Measurements from ENCODE around the gene ELL2. TPM values are rescaled to one million over a fixed set of nuclear protein-coding genes. Genes with fewer than 3 reads are reported as not detected.
"Not testable (repeated sequence)": the region's sequence is repeated elsewhere in the genome, so short reads cannot be mapped to it uniquely, and the experiment has no call there.

Gene ELL2
- polyA plus RNA-seq, 1 experiment = 58.9 TPM

DNA sequence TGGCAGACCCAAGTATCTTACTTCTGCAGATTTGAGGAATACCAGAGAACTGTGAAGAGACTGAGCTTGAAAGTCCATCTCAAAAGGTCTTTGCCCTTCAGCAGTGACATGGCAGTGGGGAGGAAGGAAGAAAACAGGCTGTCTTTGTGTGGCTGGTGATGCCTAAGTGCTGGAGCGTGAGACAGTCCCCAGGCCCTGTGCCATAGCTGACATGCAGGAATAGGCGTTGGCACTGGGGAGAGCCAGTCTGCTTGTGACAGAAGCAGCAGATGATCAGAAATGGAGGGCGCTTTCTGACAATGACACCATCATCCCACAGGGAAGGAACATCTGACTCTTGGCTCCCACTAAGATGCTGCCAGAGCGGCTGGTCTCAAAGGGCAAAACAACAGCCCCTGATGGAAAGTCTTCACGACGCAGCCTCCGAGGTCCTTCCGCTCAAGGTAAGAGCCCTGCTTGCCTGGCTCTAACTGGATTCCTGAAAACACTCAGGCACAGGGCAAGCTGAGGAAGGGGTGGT lies 123.6 kb downstream of the ELL2 start:
- H3K36me3 ChIP-seq (ENCODE audit: control insufficient read depth, insufficient read depth, low read length) = no peaks in the 10 kb centered on the region
- no peak overlapping the region for H3K4me3 ChIP-seq (ENCODE audit: low read depth, low read length)
- CTCF ChIA-PET = interaction anchor here (0.5 to 2.3 kb wide), 5 partner anchors 10 to 174 kb away, joined by 3 to 11 read pairs (median 3); no protein-coding TSS in a partner anchor
- POLR2A ChIA-PET = no interaction called here
- DNase-seq (ENCODE audit: low read depth) = no peak
- no peaks in the 10 kb centered on the region for H3K27me3 ChIP-seq (ENCODE audit: control insufficient read depth, insufficient read depth, low read length)
- TF ChIP-seq, protein P1, sequence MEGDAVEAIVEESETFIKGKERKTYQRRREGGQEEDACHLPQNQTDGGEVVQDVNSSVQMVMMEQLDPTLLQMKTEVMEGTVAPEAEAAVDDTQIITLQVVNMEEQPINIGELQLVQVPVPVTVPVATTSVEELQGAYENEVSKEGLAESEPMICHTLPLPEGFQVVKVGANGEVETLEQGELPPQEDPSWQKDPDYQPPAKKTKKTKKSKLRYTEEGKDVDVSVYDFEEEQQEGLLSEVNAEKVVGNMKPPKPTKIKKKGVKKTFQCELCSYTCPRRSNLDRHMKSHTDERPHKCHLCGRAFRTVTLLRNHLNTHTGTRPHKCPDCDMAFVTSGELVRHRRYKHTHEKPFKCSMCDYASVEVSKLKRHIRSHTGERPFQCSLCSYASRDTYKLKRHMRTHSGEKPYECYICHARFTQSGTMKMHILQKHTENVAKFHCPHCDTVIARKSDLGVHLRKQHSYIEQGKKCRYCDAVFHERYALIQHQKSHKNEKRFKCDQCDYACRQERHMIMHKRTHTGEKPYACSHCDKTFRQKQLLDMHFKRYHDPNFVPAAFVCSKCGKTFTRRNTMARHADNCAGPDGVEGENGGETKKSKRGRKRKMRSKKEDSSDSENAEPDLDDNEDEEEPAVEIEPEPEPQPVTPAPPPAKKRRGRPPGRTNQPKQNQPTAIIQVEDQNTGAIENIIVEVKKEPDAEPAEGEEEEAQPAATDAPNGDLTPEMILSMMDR (IDR thresholded peaks at IDR 0.05; ENCODE audit: insufficient read depth, low read depth, low read length) = no peak

DNA sequence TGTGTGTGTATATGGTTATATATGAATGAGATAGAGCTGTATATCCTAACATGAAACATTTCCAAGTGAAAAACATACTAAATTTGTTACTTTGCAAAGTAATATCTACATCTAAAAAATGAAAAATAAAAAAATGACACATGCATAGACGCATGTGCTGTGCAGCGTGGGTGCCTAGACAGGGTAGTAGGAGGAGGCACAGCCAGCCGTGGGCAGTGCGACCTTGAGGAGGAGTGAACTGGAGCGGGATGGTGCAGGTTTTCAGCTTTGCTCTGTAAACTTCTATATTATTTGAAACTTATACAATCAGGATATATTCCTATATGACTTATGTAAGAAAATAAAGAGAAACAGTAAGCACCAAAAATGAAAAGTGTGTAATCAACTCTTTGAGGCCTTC lies 124.2 kb downstream of the ELL2 start:
- CTCF ChIA-PET = interaction anchor here (0.8 to 1.7 kb wide), 4 partner anchors 15 to 56 kb away, joined by 3 to 4 read pairs (median 3); partner anchors contain the start of gene GLRX
- POLR2A ChIA-PET = no interaction called here

DNA sequence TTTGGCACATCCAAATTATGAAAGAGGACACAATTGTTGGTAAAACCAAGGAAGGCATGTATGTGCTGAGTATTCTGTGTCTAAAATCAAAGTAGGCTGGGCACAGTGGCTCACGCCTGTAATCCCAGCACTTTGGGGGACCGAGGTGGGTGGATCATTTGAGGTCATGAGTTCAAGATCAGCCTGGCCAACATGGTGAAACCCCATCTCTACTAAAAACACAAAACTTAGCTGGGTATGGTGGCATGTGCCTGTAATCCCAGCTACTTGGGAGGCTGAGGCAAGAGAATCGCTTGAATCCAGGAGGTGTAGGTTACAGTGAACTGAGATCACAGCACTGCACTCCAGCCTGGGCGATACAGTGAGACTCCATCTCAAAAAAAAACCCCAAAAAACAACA lies 124.7 kb downstream of the ELL2 start:
- not testable (repeated sequence) for H3K27me3 ChIP-seq (ENCODE audit: control insufficient read depth, insufficient read depth, low read length); H3K4me3 ChIP-seq (ENCODE audit: low read depth, low read length); DNase-seq (ENCODE audit: low read depth); H3K36me3 ChIP-seq (ENCODE audit: control insufficient read depth, insufficient read depth, low read length)
- POLR2A ChIA-PET = interaction anchor here (1.2 kb wide), 1 partner anchor 14 kb away, joined by 3 read pairs; the partner anchor contains the start of gene GLRX
- CTCF ChIA-PET = interaction anchor here (0.8 to 1.7 kb wide), 5 partner anchors 10 to 56 kb away, joined by 3 to 4 read pairs (median 3); partner anchors contain the start of gene GLRX

More for the DNA sequence above, 124.2 kb downstream of the ELL2 start:
- no peak for DNase-seq (ENCODE audit: low read depth)
- no peaks in the 10 kb centered on the region for H3K27me3 ChIP-seq (ENCODE audit: control insufficient read depth, insufficient read depth, low read length)
- TF ChIP-seq, protein P1 (IDR thresholded peaks at IDR 0.05; ENCODE audit: insufficient read depth, low read depth, low read length) = no peak
- H3K4me3 ChIP-seq (ENCODE audit: low read depth, low read length) = no peak overlapping the region
- H3K36me3 ChIP-seq (ENCODE audit: control insufficient read depth, insufficient read depth, low read length) = no peaks in the 10 kb centered on the region

DNA sequence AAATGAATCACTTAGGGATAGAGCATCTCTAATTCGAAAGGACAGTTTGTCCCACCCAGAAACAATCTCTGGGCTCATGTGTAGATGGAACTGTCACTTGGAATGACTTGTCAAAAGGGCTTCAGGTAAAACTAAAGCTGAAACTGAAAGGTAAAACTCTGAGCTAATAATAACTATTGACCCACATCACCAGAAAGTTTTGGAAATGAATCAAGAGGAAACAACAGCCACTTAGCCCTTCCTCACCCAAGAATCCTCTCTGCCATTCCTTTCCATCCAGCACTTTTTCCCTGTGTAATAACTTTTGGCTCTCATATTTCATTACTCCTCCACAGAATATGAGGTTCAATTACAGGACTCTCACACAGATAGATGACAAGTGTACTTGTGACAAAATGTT lies 125.1 kb downstream of the ELL2 start:
- POLR2A ChIA-PET = interaction anchor here (1.2 kb wide), 1 partner anchor 14 kb away, joined by 3 read pairs; the partner anchor contains the start of gene GLRX

DNA sequence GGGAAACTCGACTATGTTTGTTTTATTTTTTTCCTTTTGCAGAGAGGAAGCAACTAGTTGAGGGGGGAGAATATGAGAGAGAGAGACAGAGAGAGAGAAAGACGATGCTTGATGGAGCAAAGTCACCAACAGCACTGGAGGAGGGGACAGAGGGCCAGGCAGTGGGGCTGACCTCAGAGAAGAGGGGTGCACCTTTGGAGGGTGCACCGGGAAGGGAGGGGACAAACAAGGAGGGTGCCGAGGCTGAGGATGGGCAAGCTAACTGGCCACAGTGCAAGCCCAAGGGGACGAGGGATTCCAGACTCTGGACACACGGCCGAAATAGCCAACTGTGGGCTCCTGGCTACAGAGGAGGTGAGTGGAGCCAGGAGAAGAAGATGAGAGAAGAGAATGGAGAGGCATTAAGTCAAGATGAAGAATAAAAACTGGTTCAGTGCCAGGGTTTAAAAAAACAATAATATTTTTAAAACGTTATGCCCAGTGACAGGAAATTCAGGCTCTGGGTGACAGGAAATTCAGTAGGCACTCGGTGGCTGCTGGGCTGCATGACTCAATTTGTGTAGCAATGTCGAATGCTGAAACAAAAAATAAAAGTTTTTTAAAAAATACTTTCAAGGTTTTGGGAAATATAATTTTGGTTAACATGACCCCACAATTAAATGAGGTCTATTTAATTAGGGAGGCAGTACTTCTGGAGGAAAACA lies 125.8 kb downstream of the ELL2 start:
- DNase-seq (ENCODE audit: low read depth) = no peak
- H3K4me3 ChIP-seq (ENCODE audit: low read depth, low read length) = no peak overlapping the region
- TF ChIP-seq, protein P1 (IDR thresholded peaks at IDR 0.05; ENCODE audit: insufficient read depth, low read depth, low read length) = no peak
- POLR2A ChIA-PET = interaction anchor here (1.2 kb wide), 1 partner anchor 13 kb away, joined by 3 read pairs; the partner anchor contains the start of gene GLRX
- H3K27me3 ChIP-seq (ENCODE audit: control insufficient read depth, insufficient read depth, low read length) = no peaks in the 10 kb centered on the region
- H3K36me3 ChIP-seq (ENCODE audit: control insufficient read depth, insufficient read depth, low read length) = no peaks in the 10 kb centered on the region
- CTCF ChIA-PET = interaction anchor here (0.6 to 1.9 kb wide), 6 partner anchors 11 to 165 kb away, joined by 3 to 7 read pairs (median 4); partner anchors contain the start of gene GLRX

More for the DNA sequence above, 125.1 kb downstream of the ELL2 start:
- no peaks in the 10 kb centered on the region for H3K27me3 ChIP-seq (ENCODE audit: control insufficient read depth, insufficient read depth, low read length)
- TF ChIP-seq, protein P1 (IDR thresholded peaks at IDR 0.05; ENCODE audit: insufficient read depth, low read depth, low read length) = no peak
- CTCF ChIA-PET = interaction anchor here (0.8 to 1.7 kb wide), 4 partner anchors 10 to 55 kb away, joined by 3 to 4 read pairs (median 3); no protein-coding TSS in a partner anchor
- no peak overlapping the region for H3K4me3 ChIP-seq (ENCODE audit: low read depth, low read length)
- no peak for DNase-seq (ENCODE audit: low read depth)
- no peaks in the 10 kb centered on the region for H3K36me3 ChIP-seq (ENCODE audit: control insufficient read depth, insufficient read depth, low read length)

Other genes starting within 250 kb of the ELL2 start
- 288 and 320 TPM in 2 replicates for gene RHOBTB3, start 230.5 kb downstream of the ELL2 start, polyA plus RNA-seq (2011; rRNA removed)
- gene GLRX, start 139.1 kb downstream of the ELL2 start, polyA plus RNA-seq (2011; rRNA removed) = 295 and 431 TPM in 2 replicates

All from BJ (cell line).